GM23338 (cell line): ENCODE measurements around the gene ARHGAP32. TPM values are rescaled to one million over a fixed set of nuclear protein-coding genes. Genes with fewer than 3 reads are reported as not detected.

ENCODE experiments used
- ATAC-seq: fragments of 200-7000 bp; cut with Tn5 transposase; 3 replicates; pipeline ENCODE4 v1.9.1; 2020
- DNase-seq: peaks from one replicate; pipeline ENCODE4 v3.0.0-alpha.2; 2015; ENCODE audit warnings: low spot score
- H2AFZ ChIP-seq: fragments of 200-600 bp; sonication (generic); 2 replicates; pipeline ENCODE4 v1.8.0; 2016; ENCODE audit warnings: antibody characterized with exemption, mild to moderate bottlenecking, moderate library complexity
- H3F3A ChIP-seq: fragments of 200-600 bp; sonication (generic); replicated peaks from 2 replicates; pipeline ENCODE4 v1.8.0; 2017; ENCODE audit warnings: antibody characterized with exemption, mixed run types, low read depth
- H3K27ac ChIP-seq: fragments of 200-600 bp; sonication (generic); 2 replicates; pipeline ENCODE4 v1.6.1; 2016; ENCODE audit warnings: low read depth
- H3K27me3 ChIP-seq: fragments of 200-600 bp; sonication (generic); 2 replicates; pipeline ENCODE4 v1.8.0; 2016; ENCODE audit warnings: mild to moderate bottlenecking, mixed run types, moderate library complexity; ENCODE audit not compliant: insufficient read depth
- H3K36me3 ChIP-seq: fragments of 200-600 bp; sonication (generic); 2 replicates; pipeline ENCODE4 v1.8.0; 2016; ENCODE audit warnings: mild to moderate bottlenecking; ENCODE audit not compliant: insufficient read depth
- H3K4me1 ChIP-seq: fragments of 200-600 bp; sonication (generic); 2 replicates; pipeline ENCODE4 v1.8.0; 2016; ENCODE audit warnings: mild to moderate bottlenecking, moderate library complexity; ENCODE audit not compliant: insufficient read depth
- H3K4me2 ChIP-seq: fragments of 200-600 bp; sonication (generic); 2 replicates; pipeline ENCODE4 v1.7.1; 2017; ENCODE audit warnings: mixed run types
- H3K4me3 ChIP-seq: fragments of 200-600 bp; sonication (generic); 2 replicates; pipeline ENCODE4 v1.6.1; 2016; ENCODE audit warnings: mixed run types
- H3K79me2 ChIP-seq: fragments of 200-600 bp; sonication (generic); replicated peaks from 2 replicates; pipeline ENCODE4 v1.8.0; 2017; ENCODE audit warnings: mild to moderate bottlenecking; ENCODE audit not compliant: insufficient read depth
- H3K9me2 ChIP-seq: fragments of 200-600 bp; sonication (generic); 2 replicates; pipeline ENCODE4 v1.8.0; 2017; ENCODE audit not compliant: insufficient read depth
- H4K20me1 ChIP-seq: fragments of 200-600 bp; sonication (generic); replicated peaks from 2 replicates; pipeline ENCODE4 v1.8.0; 2017; ENCODE audit warnings: mild to moderate bottlenecking; ENCODE audit not compliant: insufficient read depth
- H3K27ac Mint-ChIP-seq: 2 replicates; pipeline ENCODE4 v1.8.0; 2020; ENCODE audit warnings: inconsistent platforms, mild to moderate bottlenecking, moderate library complexity, mixed read lengths
- H3K27me3 Mint-ChIP-seq: 3 replicates; pipeline ENCODE4 v1.8.0; 2022; ENCODE audit warnings: low read depth, mild to moderate bottlenecking, moderate library complexity, mixed read lengths, inconsistent platforms; ENCODE audit not compliant: insufficient read depth, poor library complexity
- H3K36me3 Mint-ChIP-seq: 3 replicates; pipeline ENCODE4 v1.8.0; 2021; ENCODE audit warnings: low read depth, mild to moderate bottlenecking, inconsistent platforms, moderate library complexity, mixed read lengths
- H3K4me1 Mint-ChIP-seq: 3 replicates; pipeline ENCODE4 v1.8.0; 2020; ENCODE audit warnings: mild to moderate bottlenecking, inconsistent platforms, mixed read lengths
- H3K4me3 Mint-ChIP-seq: 3 replicates; pipeline ENCODE4 v1.8.0; 2021; ENCODE audit warnings: moderate library complexity, mild to moderate bottlenecking, inconsistent platforms, mixed read lengths
- H3K9me3 Mint-ChIP-seq: 3 replicates; pipeline ENCODE4 v1.8.0; 2020; ENCODE audit warnings: moderate library complexity, mild to moderate bottlenecking, inconsistent platforms, mixed read lengths
- ETS1 ChIP-seq: IDR thresholded peaks from 2 replicates; pipeline ENCODE4 v1.6.1; 2016; ENCODE audit warnings: antibody characterized with exemption
- EZH2 ChIP-seq: fragments of 200-600 bp; sonication (generic); IDR thresholded peaks from one replicate; pipeline ENCODE4 v1.8.0; 2017; ENCODE audit warnings: antibody characterized with exemption, mild to moderate bottlenecking, low read depth; ENCODE audit not compliant: unreplicated experiment
- JUNB ChIP-seq: IDR thresholded peaks from one replicate; pipeline ENCODE4 v1.6.1; 2016; ENCODE audit warnings: antibody characterized with exemption; ENCODE audit not compliant: unreplicated experiment
- NANOG ChIP-seq: IDR thresholded peaks from 2 replicates; pipeline ENCODE4 v1.6.1; 2016; ENCODE audit warnings: antibody characterized with exemption, borderline replicate concordance
- POLR2AphosphoS5 ChIP-seq: IDR thresholded peaks from 2 replicates; pipeline ENCODE4 v1.6.1; 2016; ENCODE audit warnings: antibody characterized with exemption, low read depth
- REST ChIP-seq: IDR thresholded peaks from one replicate; pipeline ENCODE4 v1.6.1; 2018; ENCODE audit warnings: antibody characterized with exemption; ENCODE audit not compliant: unreplicated experiment
- STAT1 ChIP-seq: IDR thresholded peaks from one replicate; pipeline ENCODE4 v1.6.1; 2016; ENCODE audit warnings: antibody characterized with exemption; ENCODE audit not compliant: unreplicated experiment
- ZNF114 ChIP-seq: fragments of 250-450 bp; sonication (Bioruptor Pico); IDR thresholded peaks from 2 replicates; pipeline ENCODE4 v1.5.0; 2020; ENCODE audit warnings: mild to moderate bottlenecking, moderate library complexity
- polyA plus RNA-seq: library from polyadenylated mRNA; unstranded; fragments of >200 nt; fragmentation: Nextera tagmentation; extraction: Ambion mirVana; gene quantifications from 2 replicates; pipeline ENCODE4 v1.2.1, GENCODE V29; 2016
- total RNA-seq: library from RNA; depleted of rRNA; stranded (reverse); fragments of >200 nt; shearing (Covaris generic); gene quantifications from 2 replicates; pipeline ENCODE4 v1.2.3, GENCODE V29; 2014
- TF ChIP-seq, protein P1 (sequence below): fragments of 250-450 bp; sonication (Bioruptor Pico); IDR thresholded peaks from 2 replicates; pipeline ENCODE4 v1.5.0; 2020; ENCODE audit warnings: mild to moderate bottlenecking, moderate library complexity
- TF ChIP-seq, protein P2 (sequence below), 2 experiments: fragments of 200-600 bp in 1 of 2; sonication (generic) in 1 of 2; conservative IDR thresholded peaks; 2 replicates each; pipeline versions ENCODE4 v1.5.1 to v1.6.1; 2016 to 2017; ENCODE audit warnings: antibody characterized with exemption in 2 of 2, low read depth in 2 of 2, mild to moderate bottlenecking in 2 of 2, moderate library complexity in 1 of 2

The ARHGAP32 gene
- total and polyA plus RNA-seq, 2 experiments from 2014 or later, result 3.9 to 17.2 TPM

DNA sequence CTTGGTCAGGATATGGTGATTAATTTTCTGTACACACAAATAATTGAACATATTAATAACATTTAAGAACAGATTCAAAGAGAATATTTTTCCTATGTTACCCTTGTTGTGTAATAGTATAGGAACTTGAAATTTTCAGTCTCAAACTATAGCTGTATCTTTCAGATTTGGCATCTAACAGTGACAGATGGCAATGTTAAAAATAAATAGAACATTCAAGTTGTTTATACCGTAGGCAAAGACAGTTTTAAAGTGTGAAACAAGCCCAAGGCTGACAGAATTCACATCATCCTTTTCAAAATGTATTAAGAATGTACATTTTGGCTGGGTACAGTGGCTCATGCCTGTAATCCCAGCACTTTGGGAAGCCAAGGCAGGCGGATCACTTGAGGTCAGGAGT, 156.9 kb downstream of the ARHGAP32 start:
- Mint-ChIP-seq H3K4me3 (no peak overlapping the region), H3K9me3 (peaks cover 20% of the 10 kb centered on the region), H3K27ac (no peak overlapping the region), H3K4me1 (peaks cover 6% of the 10 kb centered on the region; the same call in 2 of the 3 replicates), H3K27me3 (peaks cover 4% of the 10 kb centered on the region), H3K36me3 (peaks cover 28% of the 10 kb centered on the region)
- Histone ChIP-seq H3K4me3 (no peak overlapping the region), H3K27me3 (no peaks in the 10 kb centered on the region), H3K36me3 (no peaks in the 10 kb centered on the region), H3K4me2 (no peak overlapping the region), H3K9me2 (no peaks in the 10 kb centered on the region), H3F3A (no peaks in the 10 kb centered on the region), H3K4me1 (no peaks in the 10 kb centered on the region), H3K27ac (no peak overlapping the region), H3K79me2 (no peaks in the 10 kb centered on the region), H4K20me1 (no peaks in the 10 kb centered on the region; the same call in 1 of the 2 replicates), H2AFZ (no peak overlapping the region)
- DNase-seq (no peak), ATAC-seq (no peak)
- TF ChIP-seq POLR2AphosphoS5 (no peak), ETS1 (no peak), NANOG (no peak), STAT1 (no peak), REST (no peak), JUNB (no peak), EZH2 (no peak), ZNF114 (CRISPR knock-in tag) (no peak)
- TF ChIP-seq, protein P1, sequence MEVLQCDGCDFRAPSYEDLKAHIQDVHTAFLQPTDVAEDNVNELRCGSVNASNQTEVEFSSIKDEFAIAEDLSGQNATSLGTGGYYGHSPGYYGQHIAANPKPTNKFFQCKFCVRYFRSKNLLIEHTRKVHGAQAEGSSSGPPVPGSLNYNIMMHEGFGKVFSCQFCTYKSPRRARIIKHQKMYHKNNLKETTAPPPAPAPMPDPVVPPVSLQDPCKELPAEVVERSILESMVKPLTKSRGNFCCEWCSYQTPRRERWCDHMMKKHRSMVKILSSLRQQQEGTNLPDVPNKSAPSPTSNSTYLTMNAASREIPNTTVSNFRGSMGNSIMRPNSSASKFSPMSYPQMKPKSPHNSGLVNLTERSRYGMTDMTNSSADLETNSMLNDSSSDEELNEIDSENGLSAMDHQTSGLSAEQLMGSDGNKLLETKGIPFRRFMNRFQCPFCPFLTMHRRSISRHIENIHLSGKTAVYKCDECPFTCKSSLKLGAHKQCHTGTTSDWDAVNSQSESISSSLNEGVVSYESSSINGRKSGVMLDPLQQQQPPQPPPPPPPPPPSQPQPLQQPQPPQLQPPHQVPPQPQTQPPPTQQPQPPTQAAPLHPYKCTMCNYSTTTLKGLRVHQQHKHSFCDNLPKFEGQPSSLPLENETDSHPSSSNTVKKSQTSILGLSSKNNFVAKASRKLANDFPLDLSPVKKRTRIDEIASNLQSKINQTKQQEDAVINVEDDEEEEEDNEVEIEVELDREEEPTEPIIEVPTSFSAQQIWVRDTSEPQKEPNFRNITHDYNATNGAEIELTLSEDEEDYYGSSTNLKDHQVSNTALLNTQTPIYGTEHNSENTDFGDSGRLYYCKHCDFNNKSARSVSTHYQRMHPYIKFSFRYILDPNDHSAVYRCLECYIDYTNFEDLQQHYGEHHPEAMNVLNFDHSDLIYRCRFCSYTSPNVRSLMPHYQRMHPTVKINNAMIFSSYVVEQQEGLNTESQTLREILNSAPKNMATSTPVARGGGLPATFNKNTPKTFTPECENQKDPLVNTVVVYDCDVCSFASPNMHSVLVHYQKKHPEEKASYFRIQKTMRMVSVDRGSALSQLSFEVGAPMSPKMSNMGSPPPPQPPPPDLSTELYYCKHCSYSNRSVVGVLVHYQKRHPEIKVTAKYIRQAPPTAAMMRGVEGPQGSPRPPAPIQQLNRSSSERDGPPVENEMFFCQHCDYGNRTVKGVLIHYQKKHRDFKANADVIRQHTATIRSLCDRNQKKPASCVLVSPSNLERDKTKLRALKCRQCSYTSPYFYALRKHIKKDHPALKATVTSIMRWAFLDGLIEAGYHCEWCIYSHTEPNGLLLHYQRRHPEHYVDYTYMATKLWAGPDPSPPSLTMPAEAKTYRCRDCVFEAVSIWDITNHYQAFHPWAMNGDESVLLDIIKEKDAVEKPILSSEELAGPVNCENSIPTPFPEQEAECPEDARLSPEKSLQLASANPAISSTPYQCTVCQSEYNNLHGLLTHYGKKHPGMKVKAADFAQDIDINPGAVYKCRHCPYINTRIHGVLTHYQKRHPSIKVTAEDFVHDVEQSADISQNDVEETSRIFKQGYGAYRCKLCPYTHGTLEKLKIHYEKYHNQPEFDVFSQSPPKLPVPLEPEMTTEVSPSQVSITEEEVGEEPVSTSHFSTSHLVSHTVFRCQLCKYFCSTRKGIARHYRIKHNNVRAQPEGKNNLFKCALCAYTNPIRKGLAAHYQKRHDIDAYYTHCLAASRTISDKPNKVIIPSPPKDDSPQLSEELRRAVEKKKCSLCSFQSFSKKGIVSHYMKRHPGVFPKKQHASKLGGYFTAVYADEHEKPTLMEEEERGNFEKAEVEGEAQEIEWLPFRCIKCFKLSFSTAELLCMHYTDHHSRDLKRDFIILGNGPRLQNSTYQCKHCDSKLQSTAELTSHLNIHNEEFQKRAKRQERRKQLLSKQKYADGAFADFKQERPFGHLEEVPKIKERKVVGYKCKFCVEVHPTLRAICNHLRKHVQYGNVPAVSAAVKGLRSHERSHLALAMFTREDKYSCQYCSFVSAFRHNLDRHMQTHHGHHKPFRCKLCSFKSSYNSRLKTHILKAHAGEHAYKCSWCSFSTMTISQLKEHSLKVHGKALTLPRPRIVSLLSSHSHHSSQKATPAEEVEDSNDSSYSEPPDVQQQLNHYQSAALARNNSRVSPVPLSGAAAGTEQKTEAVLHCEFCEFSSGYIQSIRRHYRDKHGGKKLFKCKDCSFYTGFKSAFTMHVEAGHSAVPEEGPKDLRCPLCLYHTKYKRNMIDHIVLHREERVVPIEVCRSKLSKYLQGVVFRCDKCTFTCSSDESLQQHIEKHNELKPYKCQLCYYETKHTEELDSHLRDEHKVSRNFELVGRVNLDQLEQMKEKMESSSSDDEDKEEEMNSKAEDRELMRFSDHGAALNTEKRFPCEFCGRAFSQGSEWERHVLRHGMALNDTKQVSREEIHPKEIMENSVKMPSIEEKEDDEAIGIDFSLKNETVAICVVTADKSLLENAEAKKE, result no peak
- TF ChIP-seq, protein P2, sequence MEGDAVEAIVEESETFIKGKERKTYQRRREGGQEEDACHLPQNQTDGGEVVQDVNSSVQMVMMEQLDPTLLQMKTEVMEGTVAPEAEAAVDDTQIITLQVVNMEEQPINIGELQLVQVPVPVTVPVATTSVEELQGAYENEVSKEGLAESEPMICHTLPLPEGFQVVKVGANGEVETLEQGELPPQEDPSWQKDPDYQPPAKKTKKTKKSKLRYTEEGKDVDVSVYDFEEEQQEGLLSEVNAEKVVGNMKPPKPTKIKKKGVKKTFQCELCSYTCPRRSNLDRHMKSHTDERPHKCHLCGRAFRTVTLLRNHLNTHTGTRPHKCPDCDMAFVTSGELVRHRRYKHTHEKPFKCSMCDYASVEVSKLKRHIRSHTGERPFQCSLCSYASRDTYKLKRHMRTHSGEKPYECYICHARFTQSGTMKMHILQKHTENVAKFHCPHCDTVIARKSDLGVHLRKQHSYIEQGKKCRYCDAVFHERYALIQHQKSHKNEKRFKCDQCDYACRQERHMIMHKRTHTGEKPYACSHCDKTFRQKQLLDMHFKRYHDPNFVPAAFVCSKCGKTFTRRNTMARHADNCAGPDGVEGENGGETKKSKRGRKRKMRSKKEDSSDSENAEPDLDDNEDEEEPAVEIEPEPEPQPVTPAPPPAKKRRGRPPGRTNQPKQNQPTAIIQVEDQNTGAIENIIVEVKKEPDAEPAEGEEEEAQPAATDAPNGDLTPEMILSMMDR (conservative IDR thresholded peaks at IDR 0.05; ENCODE audit: low read depth in 2 of 2), result no peak
